Smooth muscle cell of the coronary artery (primary cell): Measurements from ENCODE around the gene CEACAM20. TPM values are rescaled to one million over a fixed set of nuclear protein-coding genes. Genes with fewer than 3 reads are reported as not detected.

Source experiments
- total RNA-seq: library from RNA; depleted of rRNA; stranded (reverse); fragments of >200 nt; gene quantifications from 2 replicates; pipeline ENCODE4 v1.2.3, GENCODE V29; 2014; ENCODE audit warnings: low replicate concordance

Gene CEACAM20
- not detected in 2 replicates for total RNA-seq

DNA sequence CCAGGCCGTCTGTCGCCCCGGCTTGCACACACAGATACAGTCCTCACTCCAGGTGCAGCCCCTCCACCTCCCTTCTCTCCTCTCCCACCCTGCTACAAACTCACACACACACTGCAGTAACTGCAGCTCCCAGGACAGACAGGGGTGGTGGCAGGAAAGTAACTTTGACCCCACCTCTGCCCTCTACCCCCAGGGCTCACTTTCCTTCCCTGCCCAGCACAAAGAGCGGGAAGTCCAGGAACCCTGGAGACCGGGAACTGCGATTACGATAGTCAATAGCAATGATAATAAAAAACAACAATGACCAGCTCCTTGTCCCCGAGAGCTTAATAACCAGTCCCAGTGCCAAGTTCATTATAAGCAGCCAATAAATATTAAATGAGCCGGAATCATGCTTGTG, at the start of gene CEACAM20:
CEACAM20 (minus strand) TSS at position 140 of the 400 bp plus-strand sequence. CDS start 166 bp downstream, outside the sequence.

DNA sequence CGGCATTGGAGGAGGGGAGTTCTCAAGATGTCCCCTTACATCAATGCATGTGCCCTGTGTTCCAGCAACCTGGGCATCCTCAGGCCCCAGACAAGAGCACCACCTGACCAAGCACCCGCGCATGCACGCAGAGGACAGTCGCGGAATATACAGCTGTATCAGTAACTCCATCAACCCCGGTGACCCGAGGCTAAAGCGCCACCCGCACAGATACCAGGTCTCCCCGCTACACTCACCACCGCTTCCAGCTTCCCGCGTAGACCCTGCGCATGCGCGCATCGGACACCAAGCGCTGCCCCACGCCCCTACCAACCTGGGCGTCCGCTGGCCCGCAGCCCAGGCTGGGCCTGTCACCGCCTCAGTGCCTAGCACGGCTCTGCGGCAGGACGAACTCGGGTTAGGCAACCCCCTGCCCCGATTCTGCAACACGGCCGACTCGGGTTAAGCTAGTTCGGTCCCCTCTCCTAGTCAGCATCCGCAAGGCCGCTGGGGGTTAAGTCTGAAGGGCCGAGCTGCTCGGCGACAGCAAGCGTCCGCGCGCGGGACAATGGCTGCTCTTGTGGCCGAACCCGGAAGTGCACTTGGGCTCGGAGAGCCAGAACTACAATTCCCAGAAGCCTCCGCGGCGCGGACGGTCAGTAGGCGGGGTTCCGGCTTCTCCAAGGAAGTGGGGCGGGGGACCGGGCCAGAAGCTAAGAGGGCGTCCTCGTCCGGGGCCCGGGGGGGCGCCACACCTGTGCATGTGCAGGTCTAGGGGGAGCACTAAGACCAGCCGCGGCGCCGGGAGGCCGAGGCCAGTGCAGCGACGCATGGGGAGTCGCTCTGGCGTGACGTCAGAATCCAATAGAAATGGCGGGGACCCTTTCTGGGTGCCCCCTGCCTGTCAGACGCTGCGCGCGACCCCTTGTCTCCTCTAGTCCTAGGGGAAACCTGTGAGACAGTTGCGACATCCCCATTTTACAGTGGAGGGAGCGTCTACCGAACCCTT, 29.2 kb downstream of the CEACAM20 start, which contains the start of gene ZNF180:
ZNF180 (minus strand) TSS at position 561 of the 988 bp plus-strand sequence. CDS start 3,188 bp downstream, outside the sequence.

Other genes starting within 250 kb of the CEACAM20 start
- 3.0 and 3.5 TPM in 2 replicates for gene ZNF235, start 224.7 kb downstream of the CEACAM20 start, total RNA-seq
- gene ZNF112, start 173.0 kb downstream of the CEACAM20 start, total RNA-seq, result 6.7 and 7.1 TPM in 2 replicates
- gene ZNF285, start 128.1 kb downstream of the CEACAM20 start, total RNA-seq, result 2.7 and 3.2 TPM in 2 replicates
- 7.1 and 16.7 TPM in 2 replicates for gene ZNF229, start 81.2 kb downstream of the CEACAM20 start, total RNA-seq
- 5.3 and 6.2 TPM in 2 replicates for gene ZNF180, start 29.2 kb downstream of the CEACAM20 start, total RNA-seq
- 0.08 TPM in 1 of 2 replicates, not detected in the other for gene IGSF23, start 83.9 kb upstream of the CEACAM20 start, total RNA-seq
- gene PVR, start 114.2 kb upstream of the CEACAM20 start, total RNA-seq, result 32.4 and 73.4 TPM in 2 replicates
- gene CEACAM19, start 141.8 kb upstream of the CEACAM20 start, total RNA-seq, result 0.90 and 3.2 TPM in 2 replicates
- 0.08 TPM in 1 of 2 replicates, not detected in the other for gene CEACAM16, start 169.5 kb upstream of the CEACAM20 start, total RNA-seq
- gene BCL3, start 219.0 kb upstream of the CEACAM20 start, total RNA-seq, result 4.2 and 14.9 TPM in 2 replicates
- 0.08 TPM in 1 of 2 replicates, not detected in the other for gene CBLC, start 248.2 kb upstream of the CEACAM20 start, total RNA-seq